Body of pancreas (tissue), 4 donors: ENCODE measurements around the gene SH2D7.

ENCODE experiments used
- CTCF ChIP-seq, 7 experiments: fragments of 450-650 bp in 4 of 7; fragments of 200-600 bp in 3 of 7; sonication (generic) in 3 of 7; IDR thresholded peaks; one replicate each; pipeline ENCODE4 v1.5.1; 2016 to 2019; ENCODE audit warnings: antibody characterized with exemption in 7 of 7
- POLR2A ChIP-seq, 3 donors: fragments of 450-650 bp; IDR thresholded peaks; one replicate each; pipeline ENCODE4 v1.6.1; 2016; ENCODE audit warnings: antibody characterized with exemption in 3 of 3, mild to moderate bottlenecking in 2 of 3

GRCh38 chr15:78069462-78070029 lies 22.8 kb upstream of the SH2D7 start:
- TF ChIP-seq CTCF (IDR thresholded peaks at IDR 0.05) (no peak), POLR2A (IDR thresholded peaks at IDR 0.05) (no peak)
